Measurements from ENCODE around the gene ACSL4.

- TF ChIP-seq CTCF (conservative IDR thresholded peaks at IDR 0.05 in 1 of 2, IDR thresholded peaks at IDR 0.05 in 1 of 2; ENCODE audit: low read depth in 1 of 2, low read length in 2 of 2) (no peak), EZH2 (IDR thresholded peaks at IDR 0.05; ENCODE audit: low read length, missing control alignments) (no peak)
Measured at GRCh38 chrX:109707720-109708119, 25.3 kb downstream of the ACSL4 start.

Data from fibroblast of lung (primary cell).